GM12878 (cell line): ENCODE results near the gene DSC3.

Experiments used
- ATF3 ChIP-seq: IDR thresholded peaks from 2 replicates; pipeline ENCODE4 v1.6.1; 2011; ENCODE audit warnings: low read depth, mild to moderate bottlenecking, low read length, moderate library complexity, borderline replicate concordance; ENCODE audit errors: extremely low read depth
- BCLAF1 ChIP-seq: fragments of 450-650 bp; IDR thresholded peaks from 2 replicates; pipeline ENCODE4 v1.6.1; 2017; ENCODE audit warnings: antibody characterized with exemption, mild to moderate bottlenecking, moderate library complexity
- BRCA1 ChIP-seq: IDR thresholded peaks from 2 replicates; pipeline ENCODE4 v1.6.1; 2011; ENCODE audit warnings: low read depth, low read length, improper control_type of control experiment
- CTCF ChIP-seq, 3 experiments: IDR thresholded peaks in 2 of 3; conservative IDR thresholded peaks in 1 of 3; 2 replicates each; pipeline ENCODE4 v1.5.1; 2011; ENCODE audit warnings: low read depth in 3 of 3, low read length in 3 of 3, mild to moderate bottlenecking in 3 of 3, control low read depth in 2 of 3, moderate library complexity in 2 of 3, inconsistent platforms in 1 of 3, mixed read lengths in 1 of 3; ENCODE audit not compliant: control insufficient read depth in 2 of 3, insufficient read depth in 1 of 3; ENCODE audit errors: extremely low read depth in 1 of 3
- EZH2 ChIP-seq: IDR thresholded peaks from 2 replicates; pipeline ENCODE4 v1.6.1; 2012; ENCODE audit warnings: low read depth, mild to moderate bottlenecking, control low read depth, inconsistent platforms, low read length, borderline replicate concordance; ENCODE audit not compliant: control insufficient read depth
- GABPA ChIP-seq: IDR thresholded peaks from 2 replicates; pipeline ENCODE4 v1.6.1; 2014; ENCODE audit warnings: antibody characterized with exemption, low read depth, mild to moderate bottlenecking, inconsistent platforms
- JUNB ChIP-seq: IDR thresholded peaks from 2 replicates; pipeline ENCODE4 v1.6.1; 2016; ENCODE audit warnings: antibody characterized with exemption, mild to moderate bottlenecking
- NBN ChIP-seq: fragments of 450-650 bp; IDR thresholded peaks from 2 replicates; pipeline ENCODE4 v1.6.1; 2016
- NFXL1 ChIP-seq: fragments of 450-650 bp; IDR thresholded peaks from 2 replicates; pipeline ENCODE4 v1.6.1; 2017; ENCODE audit warnings: antibody characterized with exemption, mild to moderate bottlenecking, borderline replicate concordance
- POLR2A ChIP-seq: IDR thresholded peaks from 2 replicates; pipeline ENCODE4 v1.6.1; 2011; ENCODE audit warnings: low read depth, mild to moderate bottlenecking, low read length
- POLR2AphosphoS2 ChIP-seq: IDR thresholded peaks from 2 replicates; pipeline ENCODE4 v1.6.1; 2011; ENCODE audit warnings: low read depth, mild to moderate bottlenecking, low read length, improper control_type of control experiment, moderate library complexity
- PRDM15 ChIP-seq: fragments of 450-650 bp; formaldehyde crosslinking; IDR thresholded peaks from 2 replicates; pipeline ENCODE4 v1.4.0; 2020; ENCODE audit warnings: mild to moderate bottlenecking, moderate library complexity
- SMAD5 ChIP-seq: IDR thresholded peaks from 2 replicates; pipeline ENCODE4 v1.6.1; 2016; ENCODE audit warnings: antibody characterized with exemption, low read depth
- USF2 ChIP-seq: IDR thresholded peaks from 2 replicates; pipeline ENCODE4 v1.6.1; 2011; ENCODE audit warnings: low read depth, low read length, improper control_type of control experiment, borderline replicate concordance

- no peak for TF ChIP-seq JUNB
- no peak for TF ChIP-seq BRCA1
- no peak for TF ChIP-seq CTCF (IDR thresholded peaks at IDR 0.05 in 2 of 3, conservative IDR thresholded peaks at IDR 0.05 in 1 of 3; ENCODE audit: control insufficient read depth in 2 of 3, extremely low read depth in 1 of 3, insufficient read depth in 1 of 3, low read depth in 3 of 3, low read length in 3 of 3)
- TF ChIP-seq BCLAF1: no peak
- no peak for TF ChIP-seq POLR2A
- no peak for TF ChIP-seq USF2
- no peak for TF ChIP-seq EZH2
- no peak for TF ChIP-seq GABPA
- no peak for TF ChIP-seq SMAD5
- TF ChIP-seq POLR2AphosphoS2: no peak
- TF ChIP-seq ATF3: no peak
- TF ChIP-seq PRDM15 (CRISPR knock-in tag): no peak
- TF ChIP-seq NBN: no peak
- TF ChIP-seq NFXL1: no peak
Measured at GRCh38 chr18:30985753-30986152, 56.8 kb downstream of the DSC3 start.
